ENCODE results near the gene DVL1. TPM values are rescaled to one million over a fixed set of nuclear protein-coding genes. Genes with fewer than 3 reads are reported as not detected.

Gene DVL1
- total and polyA plus RNA-seq, 2 of the 13 experiments (the other 11 are each of a cell fraction or from before 2014, with no cell fraction given): 30.8 to 60.4 TPM

GRCh38 chr1:1292851-1293250 lies 56.4 kb downstream of the DVL1 start:
- no peak for DNase-seq (ENCODE audit: low spot score)
- Histone ChIP-seq H3K27ac (ENCODE audit: extremely low read length, insufficient read depth, low read length) (no peak overlapping the region), H3K27me3 (ENCODE audit: control insufficient read depth in 1 of 2, insufficient read depth in 2 of 2, low read length in 2 of 2) (no peaks in the 10 kb centered on the region), H3K9me3 (ENCODE audit: low read length) (no peaks in the 10 kb centered on the region), H3K4me2 (ENCODE audit: low read depth, low read length) (no peak overlapping the region), H3K9ac (ENCODE audit: insufficient read depth, low read depth, low read length) (no peak overlapping the region), H3K36me3 (replicated peaks in 1 of 2; ENCODE audit: control insufficient read depth in 1 of 2, insufficient read depth in 2 of 2, low read length in 2 of 2) (no peaks in the 10 kb centered on the region; a peak in 1 of 5 replicates), H3K79me2 (ENCODE audit: insufficient read depth, low read length) (no peaks in the 10 kb centered on the region), H3K4me3 (replicated peaks in 1 of 3; ENCODE audit: insufficient read depth in 1 of 3, low read depth in 2 of 3, low read length in 3 of 3) (no peak overlapping the region), H4K20me1 (ENCODE audit: insufficient read depth, low read length) (no peaks in the 10 kb centered on the region), H3K4me1 (ENCODE audit: insufficient read depth, low read length) (peaks cover under 1% of the 10 kb centered on the region; the same call in 1 of the 2 replicates), H2AFZ (ENCODE audit: low read length) (no peak overlapping the region)
- in situ Hi-C loops (cut with HindIII; ENCODE audit: extremely low pct_ligation_motif_present, low pct_unique_long_range_greater_than_20kb): no loop called here
- FAIRE-seq: no peak
- no TSS peak for BruUV-seq (replicated peaks)
- CTCF ChIA-PET (ENCODE audit: low intra/inter-chr PET ratio, low total read pairs): no interaction called here
- intact Hi-C loops (cut with micrococcal nuclease; ENCODE audit: unreplicated experiment): loop anchor here (5.0 kb wide), 1 partner anchor 171 kb away; no protein-coding TSS in a partner anchor
- ATAC-seq: no peak
- TF ChIP-seq ZNF136 (CRISPR knock-in tag; IDR thresholded peaks at IDR 0.05; ENCODE audit: low read depth): no peak
- TF ChIP-seq SAP130 (CRISPR knock-in tag; IDR thresholded peaks at IDR 0.05; ENCODE audit: low read depth): no peak
- TF ChIP-seq, protein P1, sequence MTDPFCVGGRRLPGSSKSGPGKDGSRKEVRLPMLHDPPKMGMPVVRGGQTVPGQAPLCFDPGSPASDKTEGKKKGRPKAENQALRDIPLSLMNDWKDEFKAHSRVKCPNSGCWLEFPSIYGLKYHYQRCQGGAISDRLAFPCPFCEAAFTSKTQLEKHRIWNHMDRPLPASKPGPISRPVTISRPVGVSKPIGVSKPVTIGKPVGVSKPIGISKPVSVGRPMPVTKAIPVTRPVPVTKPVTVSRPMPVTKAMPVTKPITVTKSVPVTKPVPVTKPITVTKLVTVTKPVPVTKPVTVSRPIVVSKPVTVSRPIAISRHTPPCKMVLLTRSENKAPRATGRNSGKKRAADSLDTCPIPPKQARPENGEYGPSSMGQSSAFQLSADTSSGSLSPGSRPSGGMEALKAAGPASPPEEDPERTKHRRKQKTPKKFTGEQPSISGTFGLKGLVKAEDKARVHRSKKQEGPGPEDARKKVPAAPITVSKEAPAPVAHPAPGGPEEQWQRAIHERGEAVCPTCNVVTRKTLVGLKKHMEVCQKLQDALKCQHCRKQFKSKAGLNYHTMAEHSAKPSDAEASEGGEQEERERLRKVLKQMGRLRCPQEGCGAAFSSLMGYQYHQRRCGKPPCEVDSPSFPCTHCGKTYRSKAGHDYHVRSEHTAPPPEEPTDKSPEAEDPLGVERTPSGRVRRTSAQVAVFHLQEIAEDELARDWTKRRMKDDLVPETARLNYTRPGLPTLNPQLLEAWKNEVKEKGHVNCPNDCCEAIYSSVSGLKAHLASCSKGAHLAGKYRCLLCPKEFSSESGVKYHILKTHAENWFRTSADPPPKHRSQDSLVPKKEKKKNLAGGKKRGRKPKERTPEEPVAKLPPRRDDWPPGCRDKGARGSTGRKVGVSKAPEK (CRISPR knock-in tag; IDR thresholded peaks at IDR 0.05; ENCODE audit: borderline replicate concordance): no peak
- TF ChIP-seq ZMYM4 (CRISPR knock-in tag; IDR thresholded peaks at IDR 0.05): no peak
- TF ChIP-seq FIP1L1 (IDR thresholded peaks at IDR 0.05; ENCODE audit: borderline replicate concordance, insufficient read depth, low read depth, low read length): no peak
- TF ChIP-seq, protein P2, sequence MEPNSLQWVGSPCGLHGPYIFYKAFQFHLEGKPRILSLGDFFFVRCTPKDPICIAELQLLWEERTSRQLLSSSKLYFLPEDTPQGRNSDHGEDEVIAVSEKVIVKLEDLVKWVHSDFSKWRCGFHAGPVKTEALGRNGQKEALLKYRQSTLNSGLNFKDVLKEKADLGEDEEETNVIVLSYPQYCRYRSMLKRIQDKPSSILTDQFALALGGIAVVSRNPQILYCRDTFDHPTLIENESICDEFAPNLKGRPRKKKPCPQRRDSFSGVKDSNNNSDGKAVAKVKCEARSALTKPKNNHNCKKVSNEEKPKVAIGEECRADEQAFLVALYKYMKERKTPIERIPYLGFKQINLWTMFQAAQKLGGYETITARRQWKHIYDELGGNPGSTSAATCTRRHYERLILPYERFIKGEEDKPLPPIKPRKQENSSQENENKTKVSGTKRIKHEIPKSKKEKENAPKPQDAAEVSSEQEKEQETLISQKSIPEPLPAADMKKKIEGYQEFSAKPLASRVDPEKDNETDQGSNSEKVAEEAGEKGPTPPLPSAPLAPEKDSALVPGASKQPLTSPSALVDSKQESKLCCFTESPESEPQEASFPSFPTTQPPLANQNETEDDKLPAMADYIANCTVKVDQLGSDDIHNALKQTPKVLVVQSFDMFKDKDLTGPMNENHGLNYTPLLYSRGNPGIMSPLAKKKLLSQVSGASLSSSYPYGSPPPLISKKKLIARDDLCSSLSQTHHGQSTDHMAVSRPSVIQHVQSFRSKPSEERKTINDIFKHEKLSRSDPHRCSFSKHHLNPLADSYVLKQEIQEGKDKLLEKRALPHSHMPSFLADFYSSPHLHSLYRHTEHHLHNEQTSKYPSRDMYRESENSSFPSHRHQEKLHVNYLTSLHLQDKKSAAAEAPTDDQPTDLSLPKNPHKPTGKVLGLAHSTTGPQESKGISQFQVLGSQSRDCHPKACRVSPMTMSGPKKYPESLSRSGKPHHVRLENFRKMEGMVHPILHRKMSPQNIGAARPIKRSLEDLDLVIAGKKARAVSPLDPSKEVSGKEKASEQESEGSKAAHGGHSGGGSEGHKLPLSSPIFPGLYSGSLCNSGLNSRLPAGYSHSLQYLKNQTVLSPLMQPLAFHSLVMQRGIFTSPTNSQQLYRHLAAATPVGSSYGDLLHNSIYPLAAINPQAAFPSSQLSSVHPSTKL (CRISPR knock-in tag; IDR thresholded peaks at IDR 0.05): no peak
- TF ChIP-seq, protein P3, sequence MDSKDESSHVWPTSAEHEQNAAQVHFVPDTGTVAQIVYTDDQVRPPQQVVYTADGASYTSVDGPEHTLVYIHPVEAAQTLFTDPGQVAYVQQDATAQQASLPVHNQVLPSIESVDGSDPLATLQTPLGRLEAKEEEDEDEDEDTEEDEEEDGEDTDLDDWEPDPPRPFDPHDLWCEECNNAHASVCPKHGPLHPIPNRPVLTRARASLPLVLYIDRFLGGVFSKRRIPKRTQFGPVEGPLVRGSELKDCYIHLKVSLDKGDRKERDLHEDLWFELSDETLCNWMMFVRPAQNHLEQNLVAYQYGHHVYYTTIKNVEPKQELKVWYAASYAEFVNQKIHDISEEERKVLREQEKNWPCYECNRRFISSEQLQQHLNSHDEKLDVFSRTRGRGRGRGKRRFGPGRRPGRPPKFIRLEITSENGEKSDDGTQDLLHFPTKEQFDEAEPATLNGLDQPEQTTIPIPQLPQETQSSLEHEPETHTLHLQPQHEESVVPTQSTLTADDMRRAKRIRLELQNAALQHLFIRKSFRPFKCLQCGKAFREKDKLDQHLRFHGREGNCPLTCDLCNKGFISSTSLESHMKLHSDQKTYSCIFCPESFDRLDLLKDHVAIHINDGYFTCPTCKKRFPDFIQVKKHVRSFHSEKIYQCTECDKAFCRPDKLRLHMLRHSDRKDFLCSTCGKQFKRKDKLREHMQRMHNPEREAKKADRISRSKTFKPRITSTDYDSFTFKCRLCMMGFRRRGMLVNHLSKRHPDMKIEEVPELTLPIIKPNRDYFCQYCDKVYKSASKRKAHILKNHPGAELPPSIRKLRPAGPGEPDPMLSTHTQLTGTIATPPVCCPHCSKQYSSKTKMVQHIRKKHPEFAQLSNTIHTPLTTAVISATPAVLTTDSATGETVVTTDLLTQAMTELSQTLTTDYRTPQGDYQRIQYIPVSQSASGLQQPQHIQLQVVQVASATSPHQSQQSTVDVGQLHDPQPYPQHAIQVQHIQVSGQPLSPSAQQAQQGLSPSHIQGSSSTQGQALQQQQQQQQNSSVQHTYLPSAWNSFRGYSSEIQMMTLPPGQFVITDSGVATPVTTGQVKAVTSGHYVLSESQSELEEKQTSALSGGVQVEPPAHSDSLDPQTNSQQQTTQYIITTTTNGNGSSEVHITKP (CRISPR knock-in tag; IDR thresholded peaks at IDR 0.05; ENCODE audit: low read depth): no peak
- TF ChIP-seq HNRNPUL1 (IDR thresholded peaks at IDR 0.05; ENCODE audit: low read depth, low read length): no peak
- TF ChIP-seq THAP7 (CRISPR knock-in tag; IDR thresholded peaks at IDR 0.05): no peak
- TF ChIP-seq HOXA5 (CRISPR knock-in tag; IDR thresholded peaks at IDR 0.05): no peak
- no peak for TF ChIP-seq ZNF543 (CRISPR knock-in tag; IDR thresholded peaks at IDR 0.05)
- WGBS (ENCODE audit: low lambda C conversion rate): 94% methylated on average over 14 of the region's 18 CpGs
- POLR2A ChIA-PET: no interaction called here

Data from HepG2 (cell line).